22Rv1 (cell line): ENCODE results near the gene RPP38.

Source experiments
- CTCF ChIP-seq: fragments of 450-650 bp; IDR thresholded peaks from 2 replicates; pipeline ENCODE4 v1.5.1; 2017; ENCODE audit warnings: mild to moderate bottlenecking
- ZFX ChIP-seq: fragments of 450-650 bp; IDR thresholded peaks from 2 replicates; pipeline ENCODE4 v1.6.1; 2017; ENCODE audit warnings: antibody characterized with exemption, borderline replicate concordance

GRCh38 chr10:15083674-15084501 is 13.3 kb upstream of the RPP38 start:
- TF ChIP-seq CTCF (0 out of 2 replicates have a peak, but pooled peaks have one; percentile 26), ZFX (no peak)
